ENCODE measurements around the gene TMPRSS3.

The TMPRSS3 gene

GRCh38 chr21:42346441-42346840, 49.4 kb downstream of the TMPRSS3 start:
- TF ChIP-seq CTCF (IDR thresholded peaks at IDR 0.05; ENCODE audit: insufficient read depth, low read depth, low read length, missing control alignments), result no peak
- DNase-seq (ENCODE audit: low read depth), result no peak
- H3K4me3 ChIP-seq (ENCODE audit: low read depth, low read length), result no peak overlapping the region

GRCh38 chr21:42344631-42345030, 51.2 kb downstream of the TMPRSS3 start:
- DNase-seq (ENCODE audit: low read depth), result no peak
- no peak for TF ChIP-seq CTCF (IDR thresholded peaks at IDR 0.05; ENCODE audit: insufficient read depth, low read depth, low read length, missing control alignments)
- H3K4me3 ChIP-seq (ENCODE audit: low read depth, low read length), result no peak overlapping the region

DNA sequence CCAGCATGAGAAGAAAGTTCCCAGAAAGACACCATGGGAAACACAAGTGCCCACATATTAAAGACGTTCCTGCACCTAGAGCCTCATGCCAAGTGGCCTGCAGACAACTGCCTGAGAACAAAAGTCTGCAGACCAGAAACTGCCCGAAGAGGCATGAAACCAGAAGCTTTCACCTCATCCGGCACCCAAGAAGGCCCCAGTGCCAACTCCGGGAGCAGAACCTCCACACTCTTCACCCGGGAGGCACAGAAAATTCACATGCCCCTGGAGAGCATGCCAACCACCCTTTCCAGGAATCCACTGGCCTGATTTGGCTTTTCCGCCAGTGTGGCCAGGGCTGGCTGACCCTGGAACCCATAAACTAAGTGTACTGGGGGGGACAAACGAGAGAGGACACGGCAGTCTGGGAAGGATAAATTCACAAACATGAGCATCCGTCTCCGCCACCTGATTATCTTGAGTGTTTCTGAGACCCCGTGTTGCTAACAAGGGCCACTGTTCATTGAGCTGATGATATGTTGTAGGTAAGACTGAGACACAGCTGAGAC, 51.8 kb downstream of the TMPRSS3 start:
- no peak for DNase-seq (ENCODE audit: low read depth)
- TF ChIP-seq CTCF (IDR thresholded peaks at IDR 0.05; ENCODE audit: insufficient read depth, low read depth, low read length, missing control alignments), result no peak
- no peak overlapping the region for H3K4me3 ChIP-seq (ENCODE audit: low read depth, low read length)

DNA sequence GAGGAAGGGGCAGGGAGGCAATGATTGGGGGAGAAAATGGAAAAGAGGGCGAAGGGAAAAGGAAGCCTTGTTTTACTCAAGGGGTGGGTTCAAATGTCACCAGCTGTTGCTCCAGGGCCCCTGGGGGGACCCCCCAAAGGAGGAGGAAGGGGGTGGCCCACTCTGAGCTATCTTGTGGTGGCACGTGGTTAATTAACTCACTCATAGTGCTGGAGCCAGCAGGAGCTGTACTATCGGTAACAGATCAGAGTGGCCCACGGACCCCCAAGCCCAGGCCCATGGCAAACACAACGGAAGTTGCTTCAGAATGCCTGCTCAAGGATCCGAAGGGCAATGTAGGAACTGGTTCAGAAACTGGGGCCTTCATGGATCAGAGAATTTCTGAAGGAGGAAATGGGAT, 52.3 kb downstream of the TMPRSS3 start:
- no peak for TF ChIP-seq CTCF (IDR thresholded peaks at IDR 0.05; ENCODE audit: insufficient read depth, low read depth, low read length, missing control alignments)
- H3K4me3 ChIP-seq (ENCODE audit: low read depth, low read length), result no peak overlapping the region
- no peak for DNase-seq (ENCODE audit: low read depth)

DNA sequence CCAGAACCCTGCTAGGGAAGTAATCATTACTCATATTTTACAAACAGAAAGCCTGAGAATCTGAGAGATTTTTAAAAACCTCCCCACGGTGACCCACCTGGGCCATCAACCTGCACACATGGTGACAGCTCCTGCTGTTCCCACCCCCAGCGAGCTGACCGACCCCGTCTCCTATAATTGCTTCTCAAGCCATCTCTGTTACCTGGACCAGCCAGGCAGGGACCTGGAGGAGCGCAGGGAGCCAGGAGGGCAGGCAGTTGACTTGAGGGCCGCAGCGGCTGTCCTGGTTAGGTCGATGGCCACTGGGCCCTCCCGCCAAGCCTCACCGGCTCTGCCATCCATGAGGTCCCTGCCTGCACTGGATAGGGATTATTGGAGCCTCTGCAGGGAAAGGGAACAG, 52.8 kb downstream of the TMPRSS3 start:
- H3K4me3 ChIP-seq (ENCODE audit: low read depth, low read length), result no peak overlapping the region
- no peak for DNase-seq (ENCODE audit: low read depth)
- TF ChIP-seq CTCF (IDR thresholded peaks at IDR 0.05; ENCODE audit: insufficient read depth, low read depth, low read length, missing control alignments), result no peak

GRCh38 chr21:42341776-42342542, 53.9 kb downstream of the TMPRSS3 start:
- no peak for DNase-seq (ENCODE audit: low read depth)
- H3K4me3 ChIP-seq (ENCODE audit: low read depth, low read length), result no peak overlapping the region
- TF ChIP-seq CTCF (IDR thresholded peaks at IDR 0.05; ENCODE audit: insufficient read depth, low read depth, low read length, missing control alignments), result no peak
